ENCODE data around the gene FKBP8.

Gene FKBP8

GRCh38 chr19:18520848-18521691 lies 22.3 kb downstream of the FKBP8 start:
- DNase-seq, result no peak

- no peak for DNase-seq
Measured at GRCh38 chr19:18519962-18520847, 23.2 kb downstream of the FKBP8 start.

- DNase-seq, result no peak
Measured at GRCh38 chr19:18518639-18519038, 24.7 kb downstream of the FKBP8 start.

- DNase-seq, result no peak
Measured at GRCh38 chr19:18517606-18518005, 25.8 kb downstream of the FKBP8 start.

- no peak for DNase-seq
Measured at GRCh38 chr19:18515959-18516358, 27.4 kb downstream of the FKBP8 start.

- DNase-seq, result no peak
Measured at GRCh38 chr19:18514800-18515682, 28.3 kb downstream of the FKBP8 start.

- no peak for DNase-seq
Measured at GRCh38 chr19:18513868-18514267, 29.5 kb downstream of the FKBP8 start.

- DNase-seq, result no peak
Measured at GRCh38 chr19:18510216-18510615, 33.2 kb downstream of the FKBP8 start.

GRCh38 chr19:18508585-18508984 lies 34.8 kb downstream of the FKBP8 start:
- DNase-seq, result no peak

GRCh38 chr19:18507727-18508440 lies 35.5 kb downstream of the FKBP8 start:
- DNase-seq, result no peak

GRCh38 chr19:18507021-18507726 lies 36.2 kb downstream of the FKBP8 start:
- DNase-seq, result no peak

GRCh38 chr19:18506101-18506930 lies 37.1 kb downstream of the FKBP8 start:
- DNase-seq, result no peak

- no peak for DNase-seq
Measured at GRCh38 chr19:18504886-18505610, 38.3 kb downstream of the FKBP8 start.

GRCh38 chr19:18503971-18504885 lies 39.1 kb downstream of the FKBP8 start:
- DNase-seq, result no peak

- no peak for DNase-seq
Measured at GRCh38 chr19:18503337-18503970, 39.9 kb downstream of the FKBP8 start.

- DNase-seq, result no peak
Measured at GRCh38 chr19:18502638-18503294, 40.6 kb downstream of the FKBP8 start.

GRCh38 chr19:18502246-18502637 lies 41.1 kb downstream of the FKBP8 start:
- DNase-seq, result no peak

- no peak for DNase-seq
Measured at GRCh38 chr19:18501832-18502231, 41.5 kb downstream of the FKBP8 start.
